ENCODE data around the gene SART3. TPM values are rescaled to one million over a fixed set of nuclear protein-coding genes. Genes with fewer than 3 reads are reported as not detected.

Gene SART3
- total and polyA plus RNA-seq, 2 of the 13 experiments (the other 11 are each of a cell fraction or from before 2014, with no cell fraction given), result 16.1 to 69.9 TPM

- whole genome bisulfite sequencing (ENCODE audit: low lambda C conversion rate), result 84% methylated on average over 10 of the region's 10 CpGs
- CTCF ChIA-PET (ENCODE audit: low intra/inter-chr PET ratio, low total read pairs), result no interaction called here
- no peak for FAIRE-seq
These were observed 33.4 kb upstream of the SART3 start for GRCh38 chr12:108594323-108594903.

More at GRCh38 chr12:108594323-108594903, 33.4 kb upstream of the SART3 start:
- Histone ChIP-seq H3K9ac (ENCODE audit: insufficient read depth, low read depth, low read length) (no peak overlapping the region), H3K4me1 (ENCODE audit: insufficient read depth, low read length) (0 out of 2 replicates have a peak, but pooled peaks cover 8% of the 10 kb centered on the region), H3K36me3 (replicated peaks in 1 of 2; ENCODE audit: control insufficient read depth in 1 of 2, insufficient read depth in 2 of 2, low read length in 2 of 2) (no peaks in the 10 kb centered on the region), H3K27ac (ENCODE audit: extremely low read length, insufficient read depth, low read length) (no peak overlapping the region), H3K79me2 (ENCODE audit: insufficient read depth, low read length) (no peaks in the 10 kb centered on the region), H3K9me3 (ENCODE audit: low read length) (no peaks in the 10 kb centered on the region), H3K27me3 (ENCODE audit: control insufficient read depth in 1 of 2, insufficient read depth in 2 of 2, low read length in 2 of 2) (peaks cover 9 to 36% of the 10 kb centered on the region in 2 experiments), H3K4me2 (ENCODE audit: low read depth, low read length) (peak overlapping the region; percentile 69), H3K4me3 (replicated peaks in 1 of 3; ENCODE audit: insufficient read depth in 1 of 3, low read depth in 2 of 3, low read length in 3 of 3) (no peak overlapping the region), H2AFZ (ENCODE audit: low read length) (no peak overlapping the region), H4K20me1 (ENCODE audit: insufficient read depth, low read length) (no peaks in the 10 kb centered on the region)
- in situ Hi-C loops (cut with HindIII; ENCODE audit: extremely low pct_ligation_motif_present, low pct_unique_long_range_greater_than_20kb), result no loop called here
- TF ChIP-seq FUBP1 (CRISPR knock-in tag; IDR thresholded peaks at IDR 0.05; ENCODE audit: borderline replicate concordance), result no peak
- TF ChIP-seq SETDB1 (CRISPR knock-in tag; IDR thresholded peaks at IDR 0.05; ENCODE audit: borderline replicate concordance), result no peak
- TF ChIP-seq, protein P1, sequence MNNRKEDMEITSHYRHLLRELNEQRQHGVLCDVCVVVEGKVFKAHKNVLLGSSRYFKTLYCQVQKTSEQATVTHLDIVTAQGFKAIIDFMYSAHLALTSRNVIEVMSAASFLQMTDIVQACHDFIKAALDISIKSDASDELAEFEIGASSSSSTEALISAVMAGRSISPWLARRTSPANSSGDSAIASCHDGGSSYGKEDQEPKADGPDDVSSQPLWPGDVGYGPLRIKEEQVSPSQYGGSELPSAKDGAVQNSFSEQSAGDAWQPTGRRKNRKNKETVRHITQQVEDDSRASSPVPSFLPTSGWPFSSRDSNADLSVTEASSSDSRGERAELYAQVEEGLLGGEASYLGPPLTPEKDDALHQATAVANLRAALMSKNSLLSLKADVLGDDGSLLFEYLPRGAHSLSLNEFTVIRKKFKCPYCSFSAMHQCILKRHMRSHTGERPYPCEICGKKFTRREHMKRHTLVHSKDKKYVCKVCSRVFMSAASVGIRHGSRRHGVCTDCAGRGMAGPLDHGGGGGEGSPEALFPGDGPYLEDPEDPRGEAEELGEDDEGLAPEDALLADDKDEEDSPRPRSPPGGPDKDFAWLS (CRISPR knock-in tag; IDR thresholded peaks at IDR 0.05; ENCODE audit: borderline replicate concordance), result no peak
- TF ChIP-seq GABPB1 (CRISPR knock-in tag; IDR thresholded peaks at IDR 0.05), result no peak
- TF ChIP-seq ZNF720 (CRISPR knock-in tag; IDR thresholded peaks at IDR 0.05), result no peak
- no peak for TF ChIP-seq ZNF3 (CRISPR knock-in tag; IDR thresholded peaks at IDR 0.05)
- TF ChIP-seq ZSCAN20 (CRISPR knock-in tag; IDR thresholded peaks at IDR 0.05; ENCODE audit: borderline replicate concordance), result no peak
- TF ChIP-seq SCMH1 (CRISPR knock-in tag; IDR thresholded peaks at IDR 0.05; ENCODE audit: borderline replicate concordance), result no peak
- TF ChIP-seq SRSF9 (IDR thresholded peaks at IDR 0.05; ENCODE audit: borderline replicate concordance, insufficient read depth, low read depth, low read length, poor library complexity, severe bottlenecking), result no peak
- no peak for TF ChIP-seq ZNF282 (IDR thresholded peaks at IDR 0.05; ENCODE audit: partially characterized antibody)
- no peak for TF ChIP-seq ZBTB21 (CRISPR knock-in tag; IDR thresholded peaks at IDR 0.05)
- no peak for TF ChIP-seq PITX1 (CRISPR knock-in tag; IDR thresholded peaks at IDR 0.05)
- no peak for TF ChIP-seq CEBPG (CRISPR knock-in tag; IDR thresholded peaks at IDR 0.05)
- POLR2A ChIA-PET, result no interaction called here
- DNase-seq (ENCODE audit: low spot score), result no peak
- no peak for ATAC-seq
- intact Hi-C loops (cut with micrococcal nuclease; ENCODE audit: unreplicated experiment), result no loop called here
- no TSS peak for BruUV-seq (replicated peaks)

Measured in HepG2 (cell line).